Heart left ventricle (tissue), 16 donors: Measurements from ENCODE around the gene IGFBP6. TPM values are rescaled to one million over a fixed set of nuclear protein-coding genes. Genes with fewer than 3 reads are reported as not detected.

Experiments
- ATAC-seq, 4 donors: fragments of 200-7000 bp; cut with Tn5 transposase; one replicate each; pipeline ENCODE4 v1.9.1; 2020 to 2022; ENCODE audit warnings: moderate library complexity in 4 of 4, mild to moderate bottlenecking in 3 of 4, moderate number of reproducible peaks in 1 of 4
- DNase-seq, 5 donors: peaks; one replicate each; pipeline ENCODE4 v3.0.0-alpha.2; 2020
- H3K27ac ChIP-seq, 12 donors: fragments of 200-600 bp; sonication (generic) in 4 of 12; one replicate each; pipeline versions ENCODE4 v1.5.0 to v1.8.0; 2016 to 2022; ENCODE audit warnings: mild to moderate bottlenecking in 2 of 12
- H3K27me3 ChIP-seq, 9 donors: fragments of 200-600 bp; sonication (generic) in 2 of 9; one replicate each; pipeline versions ENCODE4 v1.5.1 to v1.8.0; 2016 to 2022; ENCODE audit warnings: mild to moderate bottlenecking in 3 of 9
- H3K36me3 ChIP-seq, 9 donors: fragments of 200-600 bp; sonication (generic) in 2 of 9; one replicate each; pipeline versions ENCODE4 v1.5.0 to v1.8.0; 2018 to 2022; ENCODE audit warnings: mild to moderate bottlenecking in 2 of 9
- H3K4me1 ChIP-seq, 12 donors: fragments of 200-600 bp; sonication (generic) in 4 of 12; one replicate each; pipeline versions ENCODE4 v1.5.0 to v1.8.0; 2016 to 2022; ENCODE audit warnings: mild to moderate bottlenecking in 3 of 12
- H3K4me3 ChIP-seq, 12 donors: fragments of 200-600 bp; sonication (generic) in 4 of 12; one replicate each; pipeline versions ENCODE4 v1.5.0 to v1.8.0; 2017 to 2022; ENCODE audit warnings: mild to moderate bottlenecking in 9 of 12, moderate library complexity in 4 of 12
- H3K9me3 ChIP-seq, 12 donors: fragments of 200-600 bp; sonication (generic) in 4 of 12; one replicate each; pipeline versions ENCODE4 v1.5.0 to v1.8.0; 2016 to 2022; ENCODE audit warnings: mild to moderate bottlenecking in 1 of 12
- CTCF ChIP-seq, 12 donors: fragments of 200-600 bp; sonication (generic) in 4 of 12; IDR thresholded peaks; one replicate each; pipeline versions ENCODE4 v1.5.0 to v1.8.0; 2018 to 2022; ENCODE audit warnings: antibody characterized with exemption in 12 of 12, mild to moderate bottlenecking in 5 of 12
- POLR2A ChIP-seq, 2 donors: fragments of 450-650 bp; IDR thresholded peaks; one replicate each; pipeline ENCODE4 v1.6.1; 2017; ENCODE audit warnings: antibody characterized with exemption in 2 of 2, mild to moderate bottlenecking in 2 of 2, moderate library complexity in 2 of 2
- WGBS, 4 donors: extraction: QIAGEN DNeasy Blood & Tissue Kit in 2 of 4; methylation state at CpG; one replicate each; pipeline versions ENCODE4 v1.1.5 to v1.1.7; 2013 to 2018; 5-methylcytosine and 5-hydroxymethylcytosine counted together
- intact Hi-C, 10 donors: fragments of 100-400 bp; cut with DNase I; formaldehyde crosslinking; loops; one replicate each; pipeline versions ENCODE4 v1.11.1 to v1.14.2; 2022
- polyA plus RNA-seq, 2 donors: library from polyadenylated mRNA; stranded (reverse); fragments of 200-250 nt; gene quantifications; one replicate each; pipeline ENCODE4 v1.2.3, GENCODE V29; 2013
- total RNA-seq, 9 donors: library from RNA; depleted of rRNA in 2 of 9; stranded (reverse); fragments of >200 nt in 2 of 9; fragmentation: NEBNext Ultra II Directional in 3 of 9; extraction: Animal tissue kit (Norgen Biotek cat#: 25700) in 3 of 9; gene quantifications; one replicate each; pipeline versions ENCODE4 v1.1.0 to v1.2.4, GENCODE V29; 2016 to 2023
- donor health status: ischemic (EF 13 %, LVEDD 7.1; RV severe dilation, severe dysfunction).
- donor health status: healthy with polysubstance abuse.
- donor health status: DM: no; HTN: yes; CAD: no.
- donor health status: DM: no; HTN: no; CAD: no.
- donor health status: ischemic (EF 25% LVEDD 6.9; RV normal size, moderate dysfunction).
- donor health status: ischemic (EF 25% LVEDD 5.7; RV mildly dilated, moderate dysfunction).
- donor health status: healthy.
- donor health status: DM: yes; HTN: yes; CAD: no.
- donor health status: ischemic (EF 35%, LVEDD 5.7; RV mildly dilated, moderate dysfunction).
- donor health status: nonischemic (EF 11% LVEDD 7.7; RV severe dilation, severe dysfunction).
- donor health status: DM: yes; HTN: yes; CAD: no.
- donor health status: PGD.
- donor health status: ischemic (EF 29% LVEDD 5.4; RV normal size, mild dysfunction).
- donor health status: nonischemic (EF 23%, LVEDD 6.1; RV moderate dilation, normal function).

IGFBP6 gene
- total and polyA plus RNA-seq, 11 donors = 18.3 to 132 (median 42.6) TPM

- TF ChIP-seq CTCF (IDR thresholded peaks at IDR 0.05) = no peak
- TF ChIP-seq POLR2A (IDR thresholded peaks at IDR 0.05) = no peak
- WGBS, 4 donors = 70 to 89% (median 84%) methylated on average over 12 to 17 of the region's 17 CpGs
- DNase-seq = peak in 1 of 5 donors; percentile 22
- Histone ChIP-seq H3K27ac (peak overlapping the region in 11 of 12 donors; percentile 5 to 85 (median 68)), H3K4me3 (no peak overlapping the region), H3K4me1 (peaks cover 3 to 92% (median 59%) of the 10 kb centered on the region in 12 donors), H3K9me3 (no peaks in the 10 kb centered on the region), H3K27me3 (no peaks in the 10 kb centered on the region), H3K36me3 (peaks cover 0 to 99% (median 96%) of the 10 kb centered on the region in 9 donors)
- ATAC-seq = no peak
- intact Hi-C loops = no loop called here
Measured at GRCh38 chr12:53060064-53060720, 37.3 kb upstream of the IGFBP6 start.

- intact Hi-C loops = no loop called here
- TF ChIP-seq POLR2A (IDR thresholded peaks at IDR 0.05) = no peak
- no peak for TF ChIP-seq CTCF (IDR thresholded peaks at IDR 0.05)
- Histone ChIP-seq H3K36me3 (peaks cover 0 to 99% (median 96%) of the 10 kb centered on the region in 9 donors), H3K4me1 (peaks cover 3 to 92% (median 62%) of the 10 kb centered on the region in 12 donors), H3K27me3 (no peaks in the 10 kb centered on the region), H3K4me3 (no peak overlapping the region), H3K9me3 (no peaks in the 10 kb centered on the region), H3K27ac (peak overlapping the region in 11 of 12 donors; percentile 5 to 85 (median 68))
- 58 to 63% (median 62%) methylated on average over 16 to 18 of the region's 18 CpGs for WGBS, 4 donors
- ATAC-seq (no peak), DNase-seq (peak in 1 of 5 donors; percentile 25)
Measured at GRCh38 chr12:53060721-53061276, 36.7 kb upstream of the IGFBP6 start.

GRCh38 chr12:53061404-53062010, 36.0 kb upstream of the IGFBP6 start:
- Histone ChIP-seq H3K27ac (peak overlapping the region; percentile 5 to 85 (median 64)), H3K4me3 (no peak overlapping the region)

More at GRCh38 chr12:53061404-53062010, 36.0 kb upstream of the IGFBP6 start:
- Histone ChIP-seq H3K4me1 (peaks cover 3 to 95% (median 69%) of the 10 kb centered on the region in 12 donors), H3K36me3 (peaks cover 0 to 97% (median 95%) of the 10 kb centered on the region in 9 donors), H3K27me3 (no peaks in the 10 kb centered on the region), H3K9me3 (no peaks in the 10 kb centered on the region)
- TF ChIP-seq CTCF (IDR thresholded peaks at IDR 0.05) (no peak), POLR2A (IDR thresholded peaks at IDR 0.05) (no peak)
- ATAC-seq (no peak), DNase-seq (peak in 1 of 5 donors; percentile 35)
- intact Hi-C loops = no loop called here
- WGBS, 4 donors = 79 to 85% (median 83%) methylated on average over 5 of the region's 5 CpGs
